K562 (cell line): ENCODE measurements around the gene ICAM3. TPM values are rescaled to one million over a fixed set of nuclear protein-coding genes. Genes with fewer than 3 reads are reported as not detected.

Experiments used
- ATAC-seq: fragments of 200-7000 bp; cut with Tn5 transposase; 3 replicates; pipeline ENCODE4 v1.9.1; 2020; ENCODE audit warnings: moderate library complexity
- BruUV-seq: library from RNA; stranded (reverse); fragments of 400-500 nt; replicated peaks from 2 replicates; lab custom pipeline; 2021; lab: Mats Ljungman, UMichigan
- CTCF ChIA-PET: fragments of 300-600 bp; formaldehyde crosslinking; extraction: SDS; loops from one replicate; lab custom pipeline; 2021; ENCODE audit warnings: low intra/inter-chr PET ratio; lab: Yijun Ruan, JAX
- POLR2A ChIA-PET: fragments of 300-600, 350-650 bp; sonication (Branson Sonifier 250); formaldehyde crosslinking; extraction: SDS; loops from one replicate; lab custom pipeline; 2021; ENCODE audit warnings: antibody characterized with exemption, inconsistent platforms; lab: Yijun Ruan, JAX
- DNase-seq, 4 experiments: peaks; one replicate each; pipeline versions ENCODE4 v3.0.0 to v3.0.0-alpha.2; 2011 to 2018; ENCODE audit warnings: low spot score in 3 of 4, mixed read lengths in 3 of 4; ENCODE audit errors: extremely low read depth in 1 of 4
- FAIRE-seq: peaks from 2 replicates; lab custom pipeline; 2011; peaks lifted over from hg19 to GRCh38; lab: Jason Lieb, UNC
- H2AFZ ChIP-seq: 2 replicates; pipeline ENCODE4 v1.6.0; 2011; ENCODE audit warnings: low read depth, low read length, control low read depth, inconsistent platforms
- H3K27ac ChIP-seq: fragments of 200-600 bp; 3 replicates; pipeline ENCODE4 v1.8.0; 2011; ENCODE audit warnings: low read depth, mild to moderate bottlenecking, control low read depth, inconsistent platforms, low read length, moderate library complexity, mixed read lengths; ENCODE audit errors: extremely low read depth
- H3K27me3 ChIP-seq, 2 experiments: fragments of 300-600 bp in 1 of 2; 2 replicates in 1 of 2; 3 replicates in 1 of 2; pipeline versions ENCODE4 v1.6.0 to v1.8.0; 2011; ENCODE audit warnings: inconsistent platforms in 2 of 2, low read length in 2 of 2, mild to moderate bottlenecking in 1 of 2, mixed read lengths in 1 of 2, moderate library complexity in 1 of 2; ENCODE audit not compliant: control insufficient read depth in 2 of 2, insufficient read depth in 2 of 2
- H3K36me3 ChIP-seq: fragments of 300-600 bp; 3 replicates; pipeline ENCODE4 v1.8.0; 2011; ENCODE audit warnings: mild to moderate bottlenecking, low read length, inconsistent platforms; ENCODE audit not compliant: control insufficient read depth, insufficient read depth
- H3K4me1 ChIP-seq, 2 experiments: fragments of 200-600 bp in 1 of 2; replicated peaks in 1 of 2; 2 replicates in 1 of 2; 3 replicates in 1 of 2; pipeline versions ENCODE4 v1.5.1 to v1.8.0; 2011; ENCODE audit warnings: inconsistent platforms in 2 of 2, low read length in 2 of 2, mild to moderate bottlenecking in 1 of 2, mixed read lengths in 1 of 2, moderate library complexity in 1 of 2; ENCODE audit not compliant: control insufficient read depth in 2 of 2, insufficient read depth in 2 of 2
- H3K4me2 ChIP-seq: 2 replicates; pipeline ENCODE4 v1.6.1; 2011; ENCODE audit warnings: low read length, control low read depth, inconsistent platforms, mixed read lengths; ENCODE audit not compliant: insufficient read depth
- H3K4me3 ChIP-seq: fragments of 200-600 bp; sonication (generic), shearing (Covaris generic); 2 replicates; pipeline ENCODE4 v1.5.1; 2016; ENCODE audit warnings: control low read depth, inconsistent platforms
- H3K79me2 ChIP-seq: fragments of 200-600 bp; 3 replicates; pipeline ENCODE4 v1.8.0; 2011; ENCODE audit warnings: low read length, inconsistent platforms; ENCODE audit not compliant: control insufficient read depth, insufficient read depth
- H3K9ac ChIP-seq, 2 experiments: 2 replicates each; pipeline versions ENCODE4 v1.6.0 to v1.6.1; 2011; ENCODE audit warnings: low read depth in 2 of 2, low read length in 2 of 2, control low read depth in 1 of 2, inconsistent platforms in 1 of 2, mild to moderate bottlenecking in 1 of 2, mixed read lengths in 1 of 2; ENCODE audit not compliant: insufficient read depth in 1 of 2
- H3K9me1 ChIP-seq: one replicate; pipeline ENCODE4 v1.6.0; 2011; ENCODE audit warnings: inconsistent platforms, mild to moderate bottlenecking, low read length, moderate library complexity; ENCODE audit not compliant: control insufficient read depth, insufficient read depth
- H3K9me3 ChIP-seq: replicated peaks from 2 replicates; pipeline ENCODE4 v1.5.1; 2011; ENCODE audit warnings: low read depth, low read length, inconsistent platforms; ENCODE audit not compliant: control insufficient read depth, insufficient read depth
- H4K20me1 ChIP-seq: replicated peaks from 2 replicates; pipeline ENCODE4 v1.6.1; 2011; ENCODE audit warnings: low read length, inconsistent platforms, mixed read lengths; ENCODE audit not compliant: control insufficient read depth, insufficient read depth
- ATF7 ChIP-seq: fragments of 450-650 bp; IDR thresholded peaks from 2 replicates; pipeline ENCODE4 v1.7.1; 2014; ENCODE audit warnings: mild to moderate bottlenecking, moderate library complexity
- BDP1 ChIP-seq: IDR thresholded peaks from 3 replicates; pipeline ENCODE4 v1.6.1; 2011; ENCODE audit not compliant: insufficient read length, insufficient read depth
- C11orf30 ChIP-seq: fragments of 450-650 bp; IDR thresholded peaks from 2 replicates; pipeline ENCODE4 v1.6.1; 2016; ENCODE audit warnings: low read depth, mild to moderate bottlenecking
- CBFA2T3 ChIP-seq: fragments of 450-650 bp; IDR thresholded peaks from 2 replicates; pipeline ENCODE4 v1.6.1; 2017
- CREM ChIP-seq: IDR thresholded peaks from 2 replicates; pipeline ENCODE4 v1.6.1; 2014; ENCODE audit warnings: antibody characterized with exemption, low read depth
- DIDO1 ChIP-seq: fragments of 450-650 bp; IDR thresholded peaks from 2 replicates; pipeline ENCODE4 v1.6.1; 2016; ENCODE audit warnings: low read depth, missing biosample characterization, missing genetic modification characterization
- FOXJ2 ChIP-seq: fragments of 200-800 bp; sonication (Bioruptor generic); IDR thresholded peaks from 2 replicates; pipeline ENCODE4 v1.6.1; 2016; ENCODE audit warnings: missing genetic modification characterization, missing compliant biosample characterization
- HDAC2 ChIP-seq: fragments of 450-650 bp; IDR thresholded peaks from 2 replicates; pipeline ENCODE4 v1.6.1; 2016; ENCODE audit warnings: mild to moderate bottlenecking
- MAFK ChIP-seq: IDR thresholded peaks from 2 replicates; pipeline ENCODE4 v1.6.1; 2011; ENCODE audit warnings: low read length, improper control_type of control experiment
- MEIS2 ChIP-seq: fragments of 450-650 bp; IDR thresholded peaks from 2 replicates; pipeline ENCODE4 v1.6.1; 2014; ENCODE audit warnings: mild to moderate bottlenecking; ENCODE audit not compliant: partially characterized antibody
- PHF21A ChIP-seq: fragments of 450-650 bp; IDR thresholded peaks from 2 replicates; pipeline ENCODE4 v1.6.1; 2017; ENCODE audit warnings: low read depth, borderline replicate concordance
- SP2 ChIP-seq: IDR thresholded peaks from 2 replicates; pipeline ENCODE4 v1.6.1; 2011; ENCODE audit warnings: mild to moderate bottlenecking, low read depth, low read length, moderate library complexity; ENCODE audit not compliant: poor library complexity, severe bottlenecking; ENCODE audit errors: extremely low read depth
- ZBTB8A ChIP-seq: fragments of 450-650 bp; IDR thresholded peaks from 2 replicates; pipeline ENCODE4 v1.6.1; 2018; ENCODE audit warnings: mild to moderate bottlenecking, moderate library complexity; ENCODE audit not compliant: partially characterized antibody
- ZC3H4 ChIP-seq: sonication (generic); formaldehyde crosslinking; IDR thresholded peaks from 2 replicates; pipeline ENCODE4 v1.9.0; 2021; ENCODE audit warnings: missing genetic modification reagents, borderline replicate concordance
- ZFP1 ChIP-seq: fragments of 450-650 bp; formaldehyde crosslinking; IDR thresholded peaks from 2 replicates; pipeline ENCODE4 v1.4.0; 2020; ENCODE audit warnings: mild to moderate bottlenecking, mixed read lengths
- ZNF239 ChIP-seq: fragments of 250-450 bp; sonication (Bioruptor Pico); IDR thresholded peaks from 2 replicates; pipeline ENCODE4 v1.4.0; 2020; ENCODE audit warnings: mild to moderate bottlenecking
- ZSCAN29 ChIP-seq: fragments of 450-650 bp; IDR thresholded peaks from 2 replicates; pipeline ENCODE4 v1.6.1; 2017
- WGBS: fragments of 100-300 bp; shearing (Covaris generic); methylation state at CpG from one replicate; pipeline ENCODE4 v1.1.6; 2016; ENCODE audit warnings: low coverage, mixed read lengths; ENCODE audit not compliant: insufficient coverage; ENCODE audit errors: missing lambda C conversion rate; 5-methylcytosine and 5-hydroxymethylcytosine counted together
- in situ Hi-C: fragments of 300-500 bp; cut with MboI; formaldehyde crosslinking; loops from 4 replicates; pipeline ENCODE4 v1.15.0; 2018; ENCODE audit warnings: inconsistent platforms, mixed read lengths
- intact Hi-C: fragments of 100-400 bp; cut with micrococcal nuclease; formaldehyde crosslinking; loops from 2 replicates; pipeline ENCODE4 v1.14.2; 2022
- polyA plus RNA-seq, 8 experiments: library from polyadenylated mRNA; depleted of rRNA in 4 of 8; stranded (reverse) in 5 of 8; unstranded in 3 of 8; fragments of >200 nt; fragmentation: Nextera tagmentation in 2 of 8; fragmentation: Illumina TruSeq in 1 of 8; extraction: Ambion mirVana in 2 of 8; extraction: Trizol in 1 of 8; gene quantifications; 2 replicates each; pipeline versions ENCODE4 v1.2.1 to v1.2.3, GENCODE V29; 2011 to 2014; ENCODE audit warnings: inconsistent platforms in 1 of 8, missing spikeins in 1 of 8
- total RNA-seq, 7 experiments: library from RNA; depleted of rRNA in 6 of 7; stranded (reverse); fragments of >200 nt in 6 of 7; fragmentation: Illumina TruSeq in 2 of 7; extraction: Trizol in 2 of 7; gene quantifications; 2 replicates each; pipeline versions ENCODE4 v1.2.1 to v1.2.3, GENCODE V29; 2011 to 2021; ENCODE audit warnings: low replicate concordance in 1 of 7
- TF ChIP-seq, protein P1 (sequence below): fragments of 450-650 bp; IDR thresholded peaks from 2 replicates; pipeline ENCODE4 v1.6.1; 2016; ENCODE audit warnings: mild to moderate bottlenecking
- TF ChIP-seq, protein P2 (sequence below): fragments of 250-450 bp; sonication (Bioruptor Pico); IDR thresholded peaks from 2 replicates; pipeline ENCODE4 v1.8.0; 2022; ENCODE audit warnings: moderate library complexity, mild to moderate bottlenecking, inconsistent platforms
- TF ChIP-seq, protein P3 (sequence below): fragments of 450-650 bp; formaldehyde crosslinking; IDR thresholded peaks from 2 replicates; pipeline ENCODE4 v1.4.0; 2022; ENCODE audit warnings: missing genetic modification characterization

Gene ICAM3
- total and polyA plus RNA-seq, 9 of the 15 experiments (the other 6 are each of a cell fraction or from before 2014, with no cell fraction given) = 6.5 to 39.5 (median 24.2) TPM

DNA sequence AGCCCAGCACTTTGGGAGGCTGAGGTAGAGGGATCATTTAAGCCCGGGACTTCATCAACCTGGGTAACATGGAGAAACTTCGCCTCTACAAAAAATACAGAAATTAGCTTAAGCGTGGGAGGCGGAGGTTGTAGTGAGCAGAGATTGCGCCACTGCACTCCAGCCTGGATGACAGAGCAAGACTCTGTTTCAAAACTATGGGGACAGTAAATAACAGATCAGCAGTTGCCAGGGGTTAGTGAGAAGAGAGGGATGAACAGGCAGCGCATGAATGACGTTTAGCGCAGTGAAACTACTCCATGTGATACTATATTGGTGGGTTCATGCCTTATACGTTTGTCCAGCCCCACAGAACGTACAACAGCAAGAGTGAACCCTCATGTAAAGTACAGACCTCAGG, 7.1 kb upstream of the ICAM3 start:
- Histone ChIP-seq H3K9me1 (no peaks in the 10 kb centered on the region), H3K9ac (no peak overlapping the region), H3K4me2 (peak overlapping the region; percentile 51; the same call in 1 of the 2 replicates), H3K27ac (peak overlapping the region; percentile 45; the same call in 2 of the 3 replicates), H3K79me2 (no peaks in the 10 kb centered on the region), H3K27me3 (no peaks in the 10 kb centered on the region), H3K4me3 (no peak overlapping the region), H4K20me1 (no peaks in the 10 kb centered on the region), H3K36me3 (peaks cover 16% of the 10 kb centered on the region; the same call in 2 of the 3 replicates), H3K9me3 (no peaks in the 10 kb centered on the region), H3K4me1 (peaks cover 0 to 8% of the 10 kb centered on the region in 2 experiments; a peak in 2 of 5 replicates), H2AFZ (peak overlapping the region; percentile 59; the same call in 1 of the 2 replicates)
- peak; percentile 67 for FAIRE-seq
- peak in 1 of 4 experiments; percentile 49 for DNase-seq
- in situ Hi-C loops = no loop called here
- intact Hi-C loops = no loop called here
- 4% methylated on average over 10 of the region's 10 CpGs for WGBS
- ChIA-PET CTCF (no interaction called here), POLR2A (interaction anchor here (0.7 to 3.4 kb wide), 2 partner anchors 12 to 380 kb away, joined by 3 to 29 read pairs; partner anchors contain the start of gene RAVER1)
- peak; percentile 91 for ATAC-seq
- no TSS peak for BruUV-seq
- TF ChIP-seq C11orf30 = peak; percentile 77
- no peak for TF ChIP-seq BDP1
- TF ChIP-seq MEIS2 = peak; percentile 65
- TF ChIP-seq, protein P1, sequence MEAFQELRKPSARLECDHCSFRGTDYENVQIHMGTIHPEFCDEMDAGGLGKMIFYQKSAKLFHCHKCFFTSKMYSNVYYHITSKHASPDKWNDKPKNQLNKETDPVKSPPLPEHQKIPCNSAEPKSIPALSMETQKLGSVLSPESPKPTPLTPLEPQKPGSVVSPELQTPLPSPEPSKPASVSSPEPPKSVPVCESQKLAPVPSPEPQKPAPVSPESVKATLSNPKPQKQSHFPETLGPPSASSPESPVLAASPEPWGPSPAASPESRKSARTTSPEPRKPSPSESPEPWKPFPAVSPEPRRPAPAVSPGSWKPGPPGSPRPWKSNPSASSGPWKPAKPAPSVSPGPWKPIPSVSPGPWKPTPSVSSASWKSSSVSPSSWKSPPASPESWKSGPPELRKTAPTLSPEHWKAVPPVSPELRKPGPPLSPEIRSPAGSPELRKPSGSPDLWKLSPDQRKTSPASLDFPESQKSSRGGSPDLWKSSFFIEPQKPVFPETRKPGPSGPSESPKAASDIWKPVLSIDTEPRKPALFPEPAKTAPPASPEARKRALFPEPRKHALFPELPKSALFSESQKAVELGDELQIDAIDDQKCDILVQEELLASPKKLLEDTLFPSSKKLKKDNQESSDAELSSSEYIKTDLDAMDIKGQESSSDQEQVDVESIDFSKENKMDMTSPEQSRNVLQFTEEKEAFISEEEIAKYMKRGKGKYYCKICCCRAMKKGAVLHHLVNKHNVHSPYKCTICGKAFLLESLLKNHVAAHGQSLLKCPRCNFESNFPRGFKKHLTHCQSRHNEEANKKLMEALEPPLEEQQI = no peak
- no peak for TF ChIP-seq ZSCAN29
- TF ChIP-seq ATF7 = peak; percentile 52; the same call in 1 of the 2 replicates
- TF ChIP-seq ZFP1 (CRISPR knock-in tag) = no peak
- TF ChIP-seq CREM = peak; percentile 80
- peak; percentile 41 for TF ChIP-seq MAFK
- TF ChIP-seq DIDO1 (tag) = 0 out of 2 replicates have a peak, but pooled peaks have one; percentile 18
- no peak for TF ChIP-seq ZNF239 (CRISPR knock-in tag)
- TF ChIP-seq, protein P2, sequence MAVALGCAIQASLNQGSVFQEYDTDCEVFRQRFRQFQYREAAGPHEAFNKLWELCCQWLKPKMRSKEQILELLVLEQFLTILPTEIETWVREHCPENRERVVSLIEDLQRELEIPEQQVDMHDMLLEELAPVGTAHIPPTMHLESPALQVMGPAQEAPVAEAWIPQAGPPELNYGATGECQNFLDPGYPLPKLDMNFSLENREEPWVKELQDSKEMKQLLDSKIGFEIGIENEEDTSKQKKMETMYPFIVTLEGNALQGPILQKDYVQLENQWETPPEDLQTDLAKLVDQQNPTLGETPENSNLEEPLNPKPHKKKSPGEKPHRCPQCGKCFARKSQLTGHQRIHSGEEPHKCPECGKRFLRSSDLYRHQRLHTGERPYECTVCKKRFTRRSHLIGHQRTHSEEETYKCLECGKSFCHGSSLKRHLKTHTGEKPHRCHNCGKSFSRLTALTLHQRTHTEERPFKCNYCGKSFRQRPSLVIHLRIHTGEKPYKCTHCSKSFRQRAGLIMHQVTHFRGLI (CRISPR knock-in tag) = no peak
- TF ChIP-seq SP2 = no peak
- peak; percentile 78; the same call in 1 of the 2 replicates for TF ChIP-seq PHF21A
- peak; percentile 88 for TF ChIP-seq FOXJ2
- 0 out of 2 replicates have a peak, but pooled peaks have one; percentile 28 for TF ChIP-seq CBFA2T3
- 0 out of 2 replicates have a peak, but pooled peaks have one; percentile 29 for TF ChIP-seq HDAC2
- TF ChIP-seq, protein P3, sequence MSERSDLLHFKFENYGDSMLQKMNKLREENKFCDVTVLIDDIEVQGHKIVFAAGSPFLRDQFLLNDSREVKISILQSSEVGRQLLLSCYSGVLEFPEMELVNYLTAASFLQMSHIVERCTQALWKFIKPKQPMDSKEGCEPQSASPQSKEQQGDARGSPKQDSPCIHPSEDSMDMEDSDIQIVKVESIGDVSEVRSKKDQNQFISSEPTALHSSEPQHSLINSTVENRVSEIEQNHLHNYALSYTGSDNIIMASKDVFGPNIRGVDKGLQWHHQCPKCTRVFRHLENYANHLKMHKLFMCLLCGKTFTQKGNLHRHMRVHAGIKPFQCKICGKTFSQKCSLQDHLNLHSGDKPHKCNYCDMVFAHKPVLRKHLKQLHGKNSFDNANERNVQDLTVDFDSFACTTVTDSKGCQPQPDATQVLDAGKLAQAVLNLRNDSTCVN (CRISPR knock-in tag) = no peak
- no peak for TF ChIP-seq ZC3H4 (CRISPR knock-in tag)
- no peak for TF ChIP-seq ZBTB8A
